ENCODE data around the gene VMO1.

Gene VMO1

DNA sequence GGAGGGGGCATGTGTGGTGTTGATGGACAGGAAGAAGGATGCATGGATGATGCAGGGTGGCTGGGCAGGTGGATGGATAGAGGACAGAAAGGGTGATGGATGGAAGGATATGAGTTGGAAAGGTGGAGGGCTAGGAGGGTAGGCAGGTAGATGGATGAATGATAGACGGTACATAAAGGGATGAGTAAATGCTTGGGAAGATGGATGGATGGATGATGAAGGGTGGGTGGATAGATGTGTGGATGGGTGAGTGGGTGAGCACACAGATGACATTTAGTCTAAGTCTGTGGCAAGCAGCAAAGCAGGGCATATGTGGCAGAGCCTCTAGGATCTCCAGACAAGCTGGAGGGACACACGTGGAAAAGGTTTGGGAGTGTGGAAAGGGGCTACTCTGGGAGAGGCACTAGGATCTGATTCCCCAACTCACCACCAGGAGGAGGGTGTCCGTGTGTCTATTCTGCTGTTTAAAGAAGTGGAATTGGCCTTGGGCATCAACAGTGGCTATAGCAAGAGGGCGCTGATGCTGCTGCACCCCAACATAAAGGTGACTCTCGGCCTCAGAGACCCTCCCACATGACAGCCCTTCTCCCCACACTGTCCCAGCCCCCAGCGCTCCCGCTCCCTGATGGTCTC lies 29.0 kb upstream of the VMO1 start:
- Histone ChIP-seq H3K9me3 (ENCODE audit: insufficient read depth, low read depth, low read length) (no peaks in the 10 kb centered on the region), H2AFZ (ENCODE audit: low read length) (no peak overlapping the region), H3K4me1 (ENCODE audit: insufficient read depth, low read length, poor library complexity, severe bottlenecking) (no peaks in the 10 kb centered on the region), H4K20me1 (ENCODE audit: insufficient read depth, low read length, poor library complexity, severe bottlenecking) (no peaks in the 10 kb centered on the region), H3K9me2 (replicated peaks; ENCODE audit: low read depth, low read length) (no peaks in the 10 kb centered on the region), H3K36me3 (ENCODE audit: insufficient read depth, low read length) (no peaks in the 10 kb centered on the region), H3K4me2 (ENCODE audit: low read depth, low read length, poor library complexity, severe bottlenecking) (no peak overlapping the region), H3K9ac (ENCODE audit: low read depth, low read length, poor library complexity, severe bottlenecking) (no peak overlapping the region), H3K79me2 (ENCODE audit: insufficient read depth, low read length) (no peaks in the 10 kb centered on the region), H3K4me3 (ENCODE audit: low read length, poor library complexity, severe bottlenecking) (no peak overlapping the region), H3K27me3 (ENCODE audit: insufficient read depth, low read length, poor library complexity, severe bottlenecking) (no peaks in the 10 kb centered on the region), H3F3A (ENCODE audit: low read depth) (no peaks in the 10 kb centered on the region)
- TF ChIP-seq EZH2phosphoT487 (IDR thresholded peaks at IDR 0.05; ENCODE audit: borderline replicate concordance): no peak
- TF ChIP-seq, protein P1, sequence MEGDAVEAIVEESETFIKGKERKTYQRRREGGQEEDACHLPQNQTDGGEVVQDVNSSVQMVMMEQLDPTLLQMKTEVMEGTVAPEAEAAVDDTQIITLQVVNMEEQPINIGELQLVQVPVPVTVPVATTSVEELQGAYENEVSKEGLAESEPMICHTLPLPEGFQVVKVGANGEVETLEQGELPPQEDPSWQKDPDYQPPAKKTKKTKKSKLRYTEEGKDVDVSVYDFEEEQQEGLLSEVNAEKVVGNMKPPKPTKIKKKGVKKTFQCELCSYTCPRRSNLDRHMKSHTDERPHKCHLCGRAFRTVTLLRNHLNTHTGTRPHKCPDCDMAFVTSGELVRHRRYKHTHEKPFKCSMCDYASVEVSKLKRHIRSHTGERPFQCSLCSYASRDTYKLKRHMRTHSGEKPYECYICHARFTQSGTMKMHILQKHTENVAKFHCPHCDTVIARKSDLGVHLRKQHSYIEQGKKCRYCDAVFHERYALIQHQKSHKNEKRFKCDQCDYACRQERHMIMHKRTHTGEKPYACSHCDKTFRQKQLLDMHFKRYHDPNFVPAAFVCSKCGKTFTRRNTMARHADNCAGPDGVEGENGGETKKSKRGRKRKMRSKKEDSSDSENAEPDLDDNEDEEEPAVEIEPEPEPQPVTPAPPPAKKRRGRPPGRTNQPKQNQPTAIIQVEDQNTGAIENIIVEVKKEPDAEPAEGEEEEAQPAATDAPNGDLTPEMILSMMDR (conservative IDR thresholded peaks at IDR 0.05; ENCODE audit: low read length): no peak; the same call in 1 of the 2 replicates

DNA sequence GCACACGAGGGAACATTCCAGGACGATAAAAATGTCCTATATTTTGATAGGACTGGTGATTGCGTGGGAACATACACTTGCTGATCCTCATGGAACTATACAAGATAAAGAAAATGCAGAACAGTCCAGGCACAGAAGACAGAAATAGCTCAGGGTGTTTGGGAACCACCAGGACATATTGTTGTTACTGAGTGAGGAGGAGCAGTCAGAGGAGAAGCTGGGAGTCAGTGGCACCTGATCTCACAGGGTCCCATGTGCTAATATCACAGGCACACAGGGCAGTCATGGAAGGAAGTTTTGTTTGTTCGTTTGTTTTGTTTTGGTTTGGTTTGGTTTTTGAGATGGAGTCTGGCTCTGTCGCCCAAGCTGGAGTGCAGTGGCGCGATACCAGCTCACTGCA lies 26.5 kb upstream of the VMO1 start:
- H3K79me2 ChIP-seq (ENCODE audit: insufficient read depth, low read length): no peaks in the 10 kb centered on the region
- H3F3A ChIP-seq (ENCODE audit: low read depth): no peaks in the 10 kb centered on the region
- no peaks in the 10 kb centered on the region for H3K9me3 ChIP-seq (ENCODE audit: insufficient read depth, low read depth, low read length)
- H3K4me3 ChIP-seq (ENCODE audit: low read length, poor library complexity, severe bottlenecking): no peak overlapping the region
- H3K9ac ChIP-seq (ENCODE audit: low read depth, low read length, poor library complexity, severe bottlenecking): no peak overlapping the region
- TF ChIP-seq, protein P1 (conservative IDR thresholded peaks at IDR 0.05; ENCODE audit: low read length): no peak
- TF ChIP-seq EZH2phosphoT487 (IDR thresholded peaks at IDR 0.05; ENCODE audit: borderline replicate concordance): no peak
- no peak overlapping the region for H2AFZ ChIP-seq (ENCODE audit: low read length)
- peaks cover 5% of the 10 kb centered on the region for H3K27me3 ChIP-seq (ENCODE audit: insufficient read depth, low read length, poor library complexity, severe bottlenecking)
- H4K20me1 ChIP-seq (ENCODE audit: insufficient read depth, low read length, poor library complexity, severe bottlenecking): no peaks in the 10 kb centered on the region
- H3K9me2 ChIP-seq (replicated peaks; ENCODE audit: low read depth, low read length): no peaks in the 10 kb centered on the region
- H3K4me2 ChIP-seq (ENCODE audit: low read depth, low read length, poor library complexity, severe bottlenecking): no peak overlapping the region
- H3K4me1 ChIP-seq (ENCODE audit: insufficient read depth, low read length, poor library complexity, severe bottlenecking): no peaks in the 10 kb centered on the region
- H3K36me3 ChIP-seq (ENCODE audit: insufficient read depth, low read length): no peaks in the 10 kb centered on the region

GRCh38 chr17:4811471-4811870 lies 25.3 kb upstream of the VMO1 start:
- TF ChIP-seq EZH2phosphoT487 (IDR thresholded peaks at IDR 0.05; ENCODE audit: borderline replicate concordance): no peak
- TF ChIP-seq, protein P1 (conservative IDR thresholded peaks at IDR 0.05; ENCODE audit: low read length): no peak
- no peak overlapping the region for H3K4me3 ChIP-seq (ENCODE audit: low read length, poor library complexity, severe bottlenecking)
- no peaks in the 10 kb centered on the region for H3F3A ChIP-seq (ENCODE audit: low read depth)
- H3K36me3 ChIP-seq (ENCODE audit: insufficient read depth, low read length): no peaks in the 10 kb centered on the region
- no peak overlapping the region for H3K4me2 ChIP-seq (ENCODE audit: low read depth, low read length, poor library complexity, severe bottlenecking)
- H3K4me1 ChIP-seq (ENCODE audit: insufficient read depth, low read length, poor library complexity, severe bottlenecking): peaks cover 4% of the 10 kb centered on the region
- no peaks in the 10 kb centered on the region for H4K20me1 ChIP-seq (ENCODE audit: insufficient read depth, low read length, poor library complexity, severe bottlenecking)
- no peaks in the 10 kb centered on the region for H3K9me3 ChIP-seq (ENCODE audit: insufficient read depth, low read depth, low read length)
- H3K9ac ChIP-seq (ENCODE audit: low read depth, low read length, poor library complexity, severe bottlenecking): no peak overlapping the region
- peaks cover 11% of the 10 kb centered on the region for H3K27me3 ChIP-seq (ENCODE audit: insufficient read depth, low read length, poor library complexity, severe bottlenecking)
- H2AFZ ChIP-seq (ENCODE audit: low read length): no peak overlapping the region
- H3K9me2 ChIP-seq (replicated peaks; ENCODE audit: low read depth, low read length): no peaks in the 10 kb centered on the region
- H3K79me2 ChIP-seq (ENCODE audit: insufficient read depth, low read length): no peaks in the 10 kb centered on the region

All from Loucy (cell line).